HG03045 (cell line): ENCODE measurements around the gene LYRM1.
"Not testable (repeated sequence)": the region's sequence is repeated elsewhere in the genome, so short reads cannot be mapped to it uniquely, and the experiment has no call there.

Source experiments
- ATAC-seq: cut with Tn5 transposase; IDR thresholded peaks from one replicate; pipeline ENCODE4 v1.9.1; 2021; ENCODE audit warnings: mild to moderate bottlenecking, moderate library complexity; ENCODE audit not compliant: unreplicated experiment

LYRM1 gene

GRCh38 chr16:20931066-20931600 lies 30.6 kb downstream of the LYRM1 start:
- ATAC-seq: no peak

- no peak for ATAC-seq
Measured at GRCh38 chr16:20933589-20933988, 33.0 kb downstream of the LYRM1 start.

GRCh38 chr16:20937736-20938135 lies 37.2 kb downstream of the LYRM1 start:
- no peak for ATAC-seq

- no peak for ATAC-seq
Measured at GRCh38 chr16:20938426-20938825, 37.9 kb downstream of the LYRM1 start.

- ATAC-seq: no peak
Measured at GRCh38 chr16:20939611-20940010, 39.0 kb downstream of the LYRM1 start.

- ATAC-seq: no peak
Measured at GRCh38 chr16:20940871-20941635, 40.5 kb downstream of the LYRM1 start.

GRCh38 chr16:20941636-20941926 lies 41.0 kb downstream of the LYRM1 start:
- ATAC-seq: no peak

- no peak for ATAC-seq
Measured at GRCh38 chr16:20942256-20942655, 41.7 kb downstream of the LYRM1 start.

GRCh38 chr16:20944861-20945574 lies 44.4 kb downstream of the LYRM1 start:
- ATAC-seq: no peak

GRCh38 chr16:20945575-20945875 lies 45.0 kb downstream of the LYRM1 start:
- not testable (repeated sequence) for ATAC-seq

GRCh38 chr16:20946015-20946629 lies 45.6 kb downstream of the LYRM1 start:
- ATAC-seq: no peak

GRCh38 chr16:20948444-20948843 lies 47.9 kb downstream of the LYRM1 start:
- ATAC-seq: no peak

GRCh38 chr16:20949660-20950059 lies 49.1 kb downstream of the LYRM1 start:
- ATAC-seq: no peak

GRCh38 chr16:20950294-20950693 lies 49.7 kb downstream of the LYRM1 start:
- no peak for ATAC-seq

GRCh38 chr16:20952139-20952920 lies 51.8 kb downstream of the LYRM1 start:
- ATAC-seq: no peak

GRCh38 chr16:20954574-20954973 lies 54.0 kb downstream of the LYRM1 start:
- no peak for ATAC-seq

- ATAC-seq: no peak
Measured at GRCh38 chr16:20956319-20956718, 55.7 kb downstream of the LYRM1 start.

GRCh38 chr16:20957153-20957552 lies 56.6 kb downstream of the LYRM1 start:
- no peak for ATAC-seq

GRCh38 chr16:20960899-20961298 lies 60.3 kb downstream of the LYRM1 start:
- no peak for ATAC-seq

GRCh38 chr16:20968765-20969164 lies 68.2 kb downstream of the LYRM1 start:
- no peak for ATAC-seq

- no peak for ATAC-seq
Measured at GRCh38 chr16:20969386-20969785, 68.8 kb downstream of the LYRM1 start.
